HepG2 (cell line): ENCODE results near the gene GDA. TPM values are rescaled to one million over a fixed set of nuclear protein-coding genes. Genes with fewer than 3 reads are reported as not detected.

Experiments
- CENPBD1 ChIP-seq: sonication (generic); formaldehyde crosslinking; IDR thresholded peaks from 2 replicates; pipeline ENCODE4 v1.8.0; 2022; ENCODE audit warnings: missing genetic modification reagents, low read depth, mild to moderate bottlenecking, borderline replicate concordance
- DMTF1 ChIP-seq: sonication (generic); formaldehyde crosslinking; IDR thresholded peaks from 2 replicates; pipeline ENCODE4 v1.4.0; 2020; ENCODE audit warnings: mild to moderate bottlenecking, missing genetic modification reagents
- EP300 ChIP-seq, 3 experiments: sonication (generic) in 1 of 3; formaldehyde crosslinking in 1 of 3; IDR thresholded peaks; 2 replicates each; pipeline versions ENCODE4 v1.5.1 to v1.6.1; 2011 to 2020; ENCODE audit warnings: low read depth in 2 of 3, low read length in 2 of 3, borderline replicate concordance in 1 of 3, improper control_type of control experiment in 1 of 3, mild to moderate bottlenecking in 1 of 3, missing genetic modification reagents in 1 of 3, moderate library complexity in 1 of 3
- GATA4 ChIP-seq: sonication (generic); IDR thresholded peaks from 2 replicates; pipeline ENCODE4 v1.6.1; 2016; ENCODE audit warnings: antibody characterized with exemption, low read depth, borderline replicate concordance
- KAT8 ChIP-seq: IDR thresholded peaks from 2 replicates; pipeline ENCODE4 v1.6.1; 2016; ENCODE audit warnings: missing genetic modification reagents, missing compliant biosample characterization
- KLF12 ChIP-seq: sonication (generic); formaldehyde crosslinking; IDR thresholded peaks from 2 replicates; pipeline ENCODE4 v1.4.0; 2020; ENCODE audit warnings: missing genetic modification reagents, borderline replicate concordance
- KLF15 ChIP-seq: sonication (generic); formaldehyde crosslinking; IDR thresholded peaks from 2 replicates; pipeline ENCODE4 v1.8.1; 2023; ENCODE audit warnings: borderline replicate concordance, mild to moderate bottlenecking, inconsistent platforms, missing genetic modification reagents, mixed read lengths
- LCORL ChIP-seq, 2 experiments: fragments of 450-650 bp in 1 of 2; sonication (generic) in 1 of 2; formaldehyde crosslinking in 1 of 2; IDR thresholded peaks; 2 replicates each; pipeline versions ENCODE4 v1.5.0 to v1.6.1; 2017 to 2020; ENCODE audit warnings: antibody characterized with exemption in 1 of 2, missing genetic modification reagents in 1 of 2
- MAFG ChIP-seq: sonication (generic); formaldehyde crosslinking; IDR thresholded peaks from 2 replicates; pipeline ENCODE4 v1.5.1; 2020; ENCODE audit warnings: mild to moderate bottlenecking, missing genetic modification reagents
- MIXL1 ChIP-seq: IDR thresholded peaks from 2 replicates; pipeline ENCODE4 v1.6.1; 2016
- MXD4 ChIP-seq: IDR thresholded peaks from 2 replicates; pipeline ENCODE4 v1.6.1; 2016; ENCODE audit warnings: mild to moderate bottlenecking, missing biosample characterization, missing genetic modification reagents
- RARA ChIP-seq: IDR thresholded peaks from 2 replicates; pipeline ENCODE4 v1.6.1; 2016; ENCODE audit warnings: missing genetic modification reagents, missing compliant biosample characterization
- RFX1 ChIP-seq: fragments of 450-650 bp; IDR thresholded peaks from 2 replicates; pipeline ENCODE4 v1.6.1; 2017
- SAP130 ChIP-seq: IDR thresholded peaks from 2 replicates; pipeline ENCODE4 v1.6.1; 2016; ENCODE audit warnings: low read depth
- SIN3A ChIP-seq: IDR thresholded peaks from 2 replicates; pipeline ENCODE4 v1.6.1; 2011; ENCODE audit warnings: low read depth, mild to moderate bottlenecking, control low read depth, low read length, borderline replicate concordance
- SMYD3 ChIP-seq: sonication (generic); formaldehyde crosslinking; IDR thresholded peaks from 2 replicates; pipeline ENCODE4 v1.8.1; 2023; ENCODE audit warnings: mild to moderate bottlenecking, missing genetic modification reagents
- STAT5B ChIP-seq: sonication (generic); formaldehyde crosslinking; IDR thresholded peaks from 2 replicates; pipeline ENCODE4 v1.4.0; 2020; ENCODE audit warnings: missing genetic modification reagents
- TBX3 ChIP-seq: fragments of 450-650 bp; IDR thresholded peaks from 2 replicates; pipeline ENCODE4 v1.6.1; 2017; ENCODE audit warnings: antibody characterized with exemption, mild to moderate bottlenecking, inconsistent platforms, borderline replicate concordance
- U2AF2 ChIP-seq: fragments of 200-400 bp; formaldehyde crosslinking; IDR thresholded peaks from 2 replicates; pipeline ENCODE4 v1.6.1; 2017; ENCODE audit warnings: low read depth, mild to moderate bottlenecking, low read length
- ZKSCAN5 ChIP-seq: sonication (generic); formaldehyde crosslinking; IDR thresholded peaks from 2 replicates; pipeline ENCODE4 v1.5.1; 2020; ENCODE audit warnings: mild to moderate bottlenecking, missing genetic modification reagents
- ZNF17 ChIP-seq: sonication (generic); formaldehyde crosslinking; IDR thresholded peaks from 2 replicates; pipeline ENCODE4 v1.5.0; 2020; ENCODE audit warnings: mild to moderate bottlenecking, missing genetic modification reagents
- ZNF234 ChIP-seq: sonication (generic); formaldehyde crosslinking; conservative IDR thresholded peaks from 2 replicates; pipeline ENCODE4 v1.5.1; 2020; ENCODE audit warnings: mild to moderate bottlenecking, missing genetic modification reagents
- ZNF331 ChIP-seq: sonication (generic); formaldehyde crosslinking; IDR thresholded peaks from 2 replicates; pipeline ENCODE4 v1.4.0; 2020; ENCODE audit warnings: missing genetic modification reagents
- ZNF83 ChIP-seq: sonication (generic); formaldehyde crosslinking; IDR thresholded peaks from 2 replicates; pipeline ENCODE4 v1.4.0; 2020; ENCODE audit warnings: missing genetic modification reagents, mild to moderate bottlenecking, borderline replicate concordance
- polyA plus RNA-seq, 8 experiments: library from polyadenylated mRNA; depleted of rRNA in 3 of 8; stranded (reverse) in 7 of 8; unstranded in 1 of 8; fragments of >200 nt; fragmentation: Illumina TruSeq in 4 of 8; extraction: Trizol in 4 of 8; gene quantifications; 2 replicates each; pipeline versions ENCODE4 v1.2.1 to v1.2.3, GENCODE V29; 2011 to 2016; ENCODE audit warnings: low read depth in 4 of 8, missing spikeins in 1 of 8, mixed read lengths in 1 of 8; ENCODE audit not compliant: insufficient read depth in 1 of 8
- total RNA-seq, 5 experiments: library from RNA; depleted of rRNA; stranded (reverse); fragments of >200 nt; fragmentation: Illumina TruSeq; extraction: Trizol; gene quantifications; 2 replicates each; pipeline ENCODE4 v1.2.3, GENCODE V29; 2016; ENCODE audit warnings: low read depth in 1 of 5
- TF ChIP-seq, protein P1 (sequence below): sonication (generic); formaldehyde crosslinking; IDR thresholded peaks from 2 replicates; pipeline ENCODE4 v1.8.0; 2022; ENCODE audit warnings: low read depth, missing genetic modification reagents
- TF ChIP-seq, protein P2 (sequence below): sonication (generic); formaldehyde crosslinking; IDR thresholded peaks from 2 replicates; pipeline ENCODE4 v1.4.0; 2020; ENCODE audit warnings: missing genetic modification reagents
- TF ChIP-seq, protein P3 (sequence below): sonication (generic); formaldehyde crosslinking; IDR thresholded peaks from 2 replicates; pipeline ENCODE4 v1.8.1; 2023; ENCODE audit warnings: mild to moderate bottlenecking, missing genetic modification reagents

Gene GDA
- total and polyA plus RNA-seq, 2 of the 13 experiments (the other 11 are each of a cell fraction or from before 2014, with no cell fraction given), result 0.15 to 0.99 TPM

GRCh38 chr9:72127753-72128152 lies 21.5 kb upstream of the GDA start (continued):
- TF ChIP-seq GATA4 (peak; percentile 43; the same call in 1 of the 2 replicates), TBX3 (no peak), MXD4 (CRISPR knock-in tag) (no peak), EP300 (IDR thresholded peaks at IDR 0.05; ENCODE audit: low read depth in 2 of 2, low read length in 2 of 2) (peak in 1 of 2 experiments; percentile 61; a peak in 1 of 4 replicates), EP300 (CRISPR knock-in tag; IDR thresholded peaks at IDR 0.05; ENCODE audit: borderline replicate concordance) (no peak), DMTF1 (CRISPR knock-in tag) (no peak), ZNF234 (CRISPR knock-in tag) (no peak), MAFG (CRISPR knock-in tag) (no peak), ZNF331 (no peak), KLF15 (CRISPR knock-in tag) (no peak), CENPBD1 (no peak), ZNF83 (CRISPR knock-in tag) (no peak), SIN3A (no peak), RFX1 (no peak), U2AF2 (no peak), STAT5B (CRISPR knock-in tag) (no peak), SAP130 (CRISPR knock-in tag) (no peak), LCORL (IDR thresholded peaks at IDR 0.05) (no peak), LCORL (CRISPR knock-in tag; IDR thresholded peaks at IDR 0.05) (no peak), ZNF17 (CRISPR knock-in tag) (no peak), ZKSCAN5 (CRISPR knock-in tag) (no peak), SMYD3 (peak; percentile 50; the same call in 1 of the 2 replicates), KAT8 (CRISPR knock-in tag) (0 out of 2 replicates have a peak, but pooled peaks have one; percentile 19), RARA (CRISPR knock-in tag) (peak; percentile 69), MIXL1 (CRISPR knock-in tag) (peak; percentile 58; the same call in 1 of the 2 replicates), KLF12 (CRISPR knock-in tag) (no peak)
- TF ChIP-seq, protein P1, sequence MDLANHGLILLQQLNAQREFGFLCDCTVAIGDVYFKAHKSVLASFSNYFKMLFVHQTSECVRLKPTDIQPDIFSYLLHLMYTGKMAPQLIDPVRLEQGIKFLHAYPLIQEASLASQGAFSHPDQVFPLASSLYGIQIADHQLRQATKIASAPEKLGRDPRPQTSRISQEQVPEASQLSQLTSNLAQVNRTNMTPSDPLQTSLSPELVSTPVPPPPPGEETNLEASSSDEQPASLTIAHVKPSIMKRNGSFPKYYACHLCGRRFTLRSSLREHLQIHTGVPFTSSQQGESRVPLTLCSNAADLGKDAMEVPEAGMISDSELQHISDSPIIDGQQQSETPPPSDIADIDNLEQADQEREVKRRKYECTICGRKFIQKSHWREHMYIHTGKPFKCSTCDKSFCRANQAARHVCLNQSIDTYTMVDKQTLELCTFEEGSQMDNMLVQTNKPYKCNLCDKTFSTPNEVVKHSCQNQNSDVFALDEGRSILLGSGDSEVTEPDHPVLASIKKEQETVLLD (CRISPR knock-in tag), result no peak
- TF ChIP-seq, protein P2, sequence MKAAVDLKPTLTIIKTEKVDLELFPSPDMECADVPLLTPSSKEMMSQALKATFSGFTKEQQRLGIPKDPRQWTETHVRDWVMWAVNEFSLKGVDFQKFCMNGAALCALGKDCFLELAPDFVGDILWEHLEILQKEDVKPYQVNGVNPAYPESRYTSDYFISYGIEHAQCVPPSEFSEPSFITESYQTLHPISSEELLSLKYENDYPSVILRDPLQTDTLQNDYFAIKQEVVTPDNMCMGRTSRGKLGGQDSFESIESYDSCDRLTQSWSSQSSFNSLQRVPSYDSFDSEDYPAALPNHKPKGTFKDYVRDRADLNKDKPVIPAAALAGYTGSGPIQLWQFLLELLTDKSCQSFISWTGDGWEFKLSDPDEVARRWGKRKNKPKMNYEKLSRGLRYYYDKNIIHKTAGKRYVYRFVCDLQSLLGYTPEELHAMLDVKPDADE (CRISPR knock-in tag), result no peak
- TF ChIP-seq, protein P3, sequence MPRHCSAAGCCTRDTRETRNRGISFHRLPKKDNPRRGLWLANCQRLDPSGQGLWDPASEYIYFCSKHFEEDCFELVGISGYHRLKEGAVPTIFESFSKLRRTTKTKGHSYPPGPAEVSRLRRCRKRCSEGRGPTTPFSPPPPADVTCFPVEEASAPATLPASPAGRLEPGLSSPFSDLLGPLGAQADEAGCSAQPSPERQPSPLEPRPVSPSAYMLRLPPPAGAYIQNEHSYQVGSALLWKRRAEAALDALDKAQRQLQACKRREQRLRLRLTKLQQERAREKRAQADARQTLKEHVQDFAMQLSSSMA (CRISPR knock-in tag), result no peak
